Esophagus squamous epithelium (tissue), 4 donors: ENCODE data around the gene SLC25A36.
A peak's percentile ranks its signal among the peaks of the same experiment; 100 is the strongest.

Experiments
- CTCF ChIP-seq, 6 experiments: fragments of 450-650 bp in 4 of 6; fragments of 200-600 bp in 2 of 6; sonication (generic) in 2 of 6; IDR thresholded peaks; one replicate each; pipeline ENCODE4 v1.5.1; 2016 to 2019; ENCODE audit warnings: antibody characterized with exemption in 6 of 6, mild to moderate bottlenecking in 4 of 6, moderate library complexity in 4 of 6
- POLR2A ChIP-seq, 4 donors: fragments of 450-650 bp; IDR thresholded peaks; one replicate each; pipeline ENCODE4 v1.6.1; 2017; ENCODE audit warnings: antibody characterized with exemption in 4 of 4, mild to moderate bottlenecking in 4 of 4, moderate library complexity in 3 of 4

GRCh38 chr3:140942221-140943104, 827 bp downstream of the SLC25A36 start:
- no peak for TF ChIP-seq CTCF (IDR thresholded peaks at IDR 0.05)
- peak in 1 of 4 donors; percentile 3 for TF ChIP-seq POLR2A (IDR thresholded peaks at IDR 0.05)
